ENCODE data around the gene GPRIN3.
A peak's percentile ranks its signal among the peaks of the same experiment; 100 is the strongest.

Gene GPRIN3

DNA sequence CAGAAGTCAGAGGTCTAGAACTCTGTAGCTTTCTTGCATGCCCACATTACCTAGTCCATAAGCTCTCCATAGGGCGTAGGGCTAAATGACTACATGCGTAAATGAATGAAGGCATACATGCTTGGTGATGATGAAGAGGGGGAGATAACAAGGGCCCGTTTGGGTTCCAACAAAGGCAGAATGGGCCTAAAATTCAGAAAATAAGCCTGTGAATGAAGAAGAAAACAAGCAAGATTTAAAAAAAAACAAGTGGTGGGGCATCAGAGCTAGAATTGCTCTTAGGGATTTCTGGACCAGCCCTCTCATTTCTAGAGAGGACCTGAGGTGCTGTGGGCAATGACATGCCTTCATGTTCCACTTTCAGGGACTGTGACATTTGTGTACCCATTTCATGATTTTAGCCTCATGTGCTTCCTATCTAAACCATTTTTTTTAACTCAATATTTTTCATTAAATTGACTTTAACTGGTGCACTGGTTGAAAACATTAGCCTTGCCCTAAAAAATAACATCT, 12.1 kb downstream of the GPRIN3 start:
- H3K4me3 ChIP-seq (ENCODE audit: low read depth, low read length) = no peak overlapping the region
- DNase-seq (ENCODE audit: low read depth) = no peak

- no peak overlapping the region for H3K4me3 ChIP-seq (ENCODE audit: low read depth, low read length)
- DNase-seq (ENCODE audit: low read depth) = no peak
Observed at GRCh38 chr4:89294573-89295269, 12.9 kb downstream of the GPRIN3 start.

DNA sequence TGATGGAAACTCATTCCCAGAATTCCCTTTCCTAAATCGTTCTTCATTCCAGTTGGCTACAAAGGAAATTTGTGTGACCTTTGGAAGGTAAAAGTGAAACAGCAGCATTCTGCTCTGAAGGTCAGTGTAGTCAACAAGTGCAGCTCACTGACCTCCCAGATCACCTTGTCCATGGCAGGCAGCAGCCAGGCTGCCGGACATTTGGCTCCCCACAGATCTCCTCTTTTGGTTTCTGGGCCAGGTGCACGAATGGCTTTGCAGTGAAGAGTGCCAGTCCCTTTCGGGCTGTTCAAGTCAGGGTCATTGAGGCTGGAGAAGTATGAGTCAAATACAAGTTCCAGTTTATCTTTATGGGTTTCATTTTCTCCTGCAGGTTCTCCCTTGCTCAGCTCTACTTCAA, 14.3 kb downstream of the GPRIN3 start:
- H3K4me3 ChIP-seq (ENCODE audit: low read depth, low read length) = no peak overlapping the region
- no peak for DNase-seq (ENCODE audit: low read depth)

DNA sequence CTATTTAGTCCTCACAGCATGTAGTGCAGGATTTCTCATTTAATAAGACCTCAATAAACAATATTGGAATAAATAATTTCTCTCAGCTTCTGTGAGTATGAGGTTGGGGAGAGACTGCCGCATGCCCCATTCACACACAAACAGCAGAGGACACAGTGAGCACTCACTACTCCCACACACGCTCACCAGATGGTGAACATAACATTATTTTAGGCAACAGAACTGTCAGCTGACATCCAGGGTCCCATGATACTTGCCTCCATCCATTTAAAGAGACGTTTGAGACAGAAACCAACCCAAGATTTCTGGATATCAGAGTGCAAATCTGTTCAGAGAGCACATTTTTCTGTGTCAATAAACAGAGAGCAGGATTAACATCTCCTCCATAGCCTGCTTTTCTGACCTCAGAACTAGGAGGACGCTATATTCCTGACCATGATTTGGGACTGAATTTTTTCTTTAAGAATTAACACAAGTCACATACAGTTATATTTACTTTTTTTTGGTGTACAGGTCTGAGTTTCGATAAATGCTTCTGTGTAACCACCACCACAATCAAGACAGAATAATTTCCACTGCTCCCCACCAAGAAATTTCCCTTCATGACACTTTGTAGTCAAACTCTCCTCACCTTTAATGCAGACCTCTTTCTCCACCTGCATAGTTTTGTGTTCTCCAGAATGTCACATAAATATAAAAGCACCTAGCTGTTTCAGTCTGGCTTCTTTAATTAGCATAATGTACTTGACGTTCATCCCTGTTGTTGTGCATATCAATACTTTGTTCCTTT, 16.7 kb downstream of the GPRIN3 start:
- H3K4me3 ChIP-seq (ENCODE audit: low read depth, low read length) = no peak overlapping the region
- no peak for DNase-seq (ENCODE audit: low read depth)

- DNase-seq (ENCODE audit: low read depth) = no peak
- no peak overlapping the region for H3K4me3 ChIP-seq (ENCODE audit: low read depth, low read length)
Observed at GRCh38 chr4:89289312-89289711, 18.3 kb downstream of the GPRIN3 start.

DNA sequence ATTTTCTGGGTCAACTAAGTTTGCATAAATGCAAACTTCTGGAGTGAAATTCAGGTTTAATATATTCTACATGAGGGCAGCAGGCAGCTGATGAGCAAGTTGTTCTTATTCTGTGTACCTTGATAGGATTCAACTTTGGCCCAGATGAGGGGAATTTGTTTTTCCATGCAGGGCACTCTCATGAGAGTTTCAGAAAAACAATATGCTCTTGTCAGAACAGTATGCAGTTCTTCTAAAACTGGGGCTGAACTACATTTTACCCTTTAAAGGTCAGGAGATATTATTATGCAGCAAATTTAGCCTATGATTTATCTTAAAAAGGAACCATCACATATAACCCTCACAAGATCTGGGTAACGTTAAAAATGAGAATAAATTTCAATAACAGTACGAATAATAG, 19.2 kb downstream of the GPRIN3 start:
- no peak overlapping the region for H3K4me3 ChIP-seq (ENCODE audit: low read depth, low read length)
- DNase-seq (ENCODE audit: low read depth) = no peak

- no peak overlapping the region for H3K4me3 ChIP-seq (ENCODE audit: low read depth, low read length)
- no peak for DNase-seq (ENCODE audit: low read depth)
Observed at GRCh38 chr4:89287945-89288344, 19.7 kb downstream of the GPRIN3 start.

GRCh38 chr4:89285745-89286144, 21.9 kb downstream of the GPRIN3 start:
- H3K4me3 ChIP-seq (ENCODE audit: low read depth, low read length) = no peak overlapping the region
- no peak for DNase-seq (ENCODE audit: low read depth)

DNA sequence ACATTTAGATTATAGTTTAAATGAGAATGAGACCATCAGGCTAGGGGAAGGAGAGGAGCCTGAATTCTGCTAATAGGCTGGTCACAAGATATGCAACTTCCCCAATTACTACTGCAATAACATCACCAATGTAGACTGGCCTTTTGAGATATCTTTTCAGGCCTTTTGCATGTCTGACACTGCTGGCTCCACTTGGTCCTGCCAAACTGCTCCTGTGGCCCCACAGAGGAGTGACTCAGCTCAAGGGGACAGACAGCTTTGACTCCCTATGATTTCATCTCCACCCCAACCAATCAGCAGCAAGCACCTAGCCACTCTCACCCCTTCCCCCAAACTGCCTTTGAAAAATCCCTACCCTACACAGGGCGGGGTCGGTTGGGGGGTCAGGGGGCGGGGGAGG, 22.8 kb downstream of the GPRIN3 start:
- no peak overlapping the region for H3K4me3 ChIP-seq (ENCODE audit: low read depth, low read length)
- DNase-seq (ENCODE audit: low read depth) = no peak

DNA sequence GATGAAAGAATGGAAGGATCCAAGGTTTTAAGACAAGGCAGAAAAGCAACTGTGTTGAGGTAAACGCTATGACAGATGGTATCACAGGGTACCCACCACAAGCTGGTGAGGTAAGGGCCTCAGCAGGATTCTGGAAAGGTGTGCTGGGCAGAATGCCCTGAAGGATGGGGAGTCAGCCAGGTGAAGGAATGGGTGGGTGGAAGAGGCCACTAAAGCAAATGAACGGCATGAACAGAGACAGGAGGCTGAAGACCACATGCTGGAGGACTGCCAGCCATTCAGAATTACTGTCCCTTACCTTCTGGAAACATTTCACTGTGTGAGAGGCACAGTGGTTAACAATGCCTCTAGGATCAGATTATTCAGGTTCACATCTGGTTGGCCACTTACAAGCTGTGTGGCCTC, 23.6 kb downstream of the GPRIN3 start:
- DNase-seq (ENCODE audit: low read depth) = no peak
- H3K4me3 ChIP-seq (ENCODE audit: low read depth, low read length) = no peak overlapping the region

DNA sequence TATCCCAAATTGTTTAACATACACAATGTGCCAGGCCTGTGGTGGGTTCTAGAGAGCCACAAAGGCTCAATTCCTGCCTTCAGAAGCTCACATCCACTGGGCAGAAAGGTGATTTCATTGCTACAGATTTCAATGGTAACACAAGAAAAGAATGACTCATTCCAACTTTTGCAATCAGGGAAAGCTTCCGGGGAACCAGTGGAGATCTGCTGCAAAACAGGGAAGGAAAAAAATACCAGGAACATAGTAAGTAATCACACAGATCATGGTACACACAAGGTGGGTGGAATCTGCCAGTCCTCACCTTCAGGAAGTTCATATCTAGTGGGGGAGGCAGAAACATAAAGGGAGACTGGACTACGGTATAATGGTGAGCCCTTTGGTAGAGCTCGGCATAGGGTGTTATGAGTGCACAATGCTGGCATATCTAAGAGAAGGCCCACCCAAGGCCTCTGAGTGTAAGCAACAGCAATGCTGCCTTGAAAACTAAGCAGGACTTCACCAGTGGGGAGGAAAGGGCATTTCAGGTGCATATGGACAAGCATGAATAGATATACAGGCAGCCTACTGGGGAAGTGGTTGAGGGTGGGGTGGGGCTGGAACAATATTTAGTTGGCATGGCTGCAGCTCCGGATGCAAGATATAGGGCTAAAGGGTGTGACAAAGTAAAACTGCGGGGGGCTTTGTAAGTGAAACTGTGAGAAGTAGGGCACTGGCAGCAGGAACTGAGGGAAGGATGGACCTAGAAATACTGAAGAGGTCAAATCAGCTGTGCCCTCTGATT, 24.2 kb downstream of the GPRIN3 start:
- no peak overlapping the region for H3K4me3 ChIP-seq (ENCODE audit: low read depth, low read length)
- peak; percentile 31 for DNase-seq (ENCODE audit: low read depth)

DNA sequence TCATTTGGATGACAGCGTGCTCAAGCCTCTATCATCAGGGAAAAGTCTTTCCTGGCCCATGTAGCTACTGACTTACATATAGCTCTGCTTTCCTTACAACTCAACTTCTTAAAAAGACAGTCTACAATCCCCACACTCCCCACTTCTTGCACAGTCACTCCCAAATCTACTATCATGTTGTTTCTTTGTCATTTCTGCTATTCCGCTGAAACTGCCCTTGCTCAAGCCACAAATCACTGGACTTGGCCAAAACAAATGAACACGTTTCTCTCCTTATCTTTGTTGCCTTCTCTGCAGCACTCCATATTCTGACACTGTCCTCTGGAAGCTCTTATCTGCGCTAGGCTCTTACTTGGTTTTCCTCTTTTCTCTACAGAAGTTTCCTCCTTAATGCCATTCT, 28.2 kb downstream of the GPRIN3 start:
- DNase-seq (ENCODE audit: low read depth) = no peak
- no peak overlapping the region for H3K4me3 ChIP-seq (ENCODE audit: low read depth, low read length)

DNA sequence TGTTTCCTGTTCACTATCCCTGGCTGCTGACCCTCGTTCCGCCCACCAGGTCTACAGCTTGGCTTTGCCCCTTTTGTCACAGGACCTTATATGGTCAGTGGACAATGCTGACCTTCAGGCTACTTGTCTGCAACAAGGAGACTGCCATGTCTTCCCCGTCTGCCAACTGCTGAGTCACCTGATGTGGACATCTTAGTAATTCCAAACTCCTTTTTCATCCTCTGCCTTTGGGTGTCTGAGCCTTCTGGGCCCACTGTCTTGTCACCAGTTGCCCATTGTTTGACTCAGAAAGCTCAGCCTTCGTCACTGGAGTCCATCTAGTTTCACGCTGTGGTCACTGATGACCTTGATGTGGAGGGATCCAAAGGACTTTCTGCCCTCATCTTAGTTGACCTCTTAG, 30.2 kb downstream of the GPRIN3 start:
- DNase-seq (ENCODE audit: low read depth) = no peak
- H3K4me3 ChIP-seq (ENCODE audit: low read depth, low read length) = no peak overlapping the region

GRCh38 chr4:89276296-89276695, 31.3 kb downstream of the GPRIN3 start:
- DNase-seq (ENCODE audit: low read depth) = no peak

GRCh38 chr4:89275587-89275986, 32.0 kb downstream of the GPRIN3 start:
- no peak for DNase-seq (ENCODE audit: low read depth)
- H3K4me3 ChIP-seq (ENCODE audit: low read depth, low read length) = no peak overlapping the region

More at GRCh38 chr4:89276296-89276695, 31.3 kb downstream of the GPRIN3 start:
- H3K4me3 ChIP-seq (ENCODE audit: low read depth, low read length) = no peak overlapping the region

DNA sequence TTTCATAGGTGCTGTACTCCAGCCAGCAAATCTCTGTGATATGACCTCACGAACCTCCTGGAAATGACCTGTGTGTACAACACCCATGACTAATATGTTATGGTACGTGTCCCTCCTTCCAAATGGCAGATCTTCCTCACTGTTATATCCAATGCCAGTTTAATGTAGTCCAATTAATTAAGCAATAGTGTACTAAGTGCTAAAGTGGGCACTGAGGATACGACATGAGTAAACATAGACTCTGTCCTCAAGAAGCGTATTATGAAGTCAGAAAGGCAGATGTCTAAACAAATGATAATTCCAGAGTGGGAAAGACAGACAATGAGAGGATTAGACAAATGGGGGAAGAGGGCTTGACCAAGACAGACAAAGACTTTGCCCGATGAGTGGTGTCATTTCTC, 33.9 kb downstream of the GPRIN3 start:
- no peak for DNase-seq (ENCODE audit: low read depth)
- H3K4me3 ChIP-seq (ENCODE audit: low read depth, low read length) = no peak overlapping the region

GRCh38 chr4:89270792-89271191, 36.8 kb downstream of the GPRIN3 start:
- H3K4me3 ChIP-seq (ENCODE audit: low read depth, low read length) = no peak overlapping the region
- no peak for DNase-seq (ENCODE audit: low read depth)

DNA sequence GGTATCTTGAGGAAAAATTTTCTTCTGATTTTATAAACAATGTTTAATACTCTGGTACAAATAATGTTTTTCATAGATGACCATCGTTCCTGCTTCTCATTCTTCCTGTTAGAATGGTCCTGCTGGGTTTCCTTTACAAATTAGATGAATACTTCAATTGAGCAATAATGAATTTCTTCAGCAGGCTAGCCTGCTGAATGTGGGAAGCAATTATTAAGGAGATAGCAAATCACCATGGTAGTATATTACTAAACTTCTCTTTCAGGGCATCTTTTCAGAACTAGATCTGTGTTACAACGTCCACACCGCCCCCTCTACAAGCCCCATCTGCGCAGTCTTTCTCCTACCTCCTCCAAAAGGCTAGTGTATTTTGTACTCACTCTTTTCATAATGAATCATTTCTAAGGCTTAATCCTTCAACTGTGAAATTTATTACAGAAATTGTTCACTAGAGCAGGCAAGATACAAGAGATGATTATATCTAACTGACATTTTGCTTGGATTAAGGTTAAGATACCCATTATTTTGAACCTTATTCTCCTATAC, 38.4 kb downstream of the GPRIN3 start:
- DNase-seq (ENCODE audit: low read depth) = no peak
- no peak overlapping the region for H3K4me3 ChIP-seq (ENCODE audit: low read depth, low read length)

- peak; percentile 29 for DNase-seq (ENCODE audit: low read depth)
- no peak overlapping the region for H3K4me3 ChIP-seq (ENCODE audit: low read depth, low read length)
Observed at GRCh38 chr4:89268679-89269078, 38.9 kb downstream of the GPRIN3 start.

DNA sequence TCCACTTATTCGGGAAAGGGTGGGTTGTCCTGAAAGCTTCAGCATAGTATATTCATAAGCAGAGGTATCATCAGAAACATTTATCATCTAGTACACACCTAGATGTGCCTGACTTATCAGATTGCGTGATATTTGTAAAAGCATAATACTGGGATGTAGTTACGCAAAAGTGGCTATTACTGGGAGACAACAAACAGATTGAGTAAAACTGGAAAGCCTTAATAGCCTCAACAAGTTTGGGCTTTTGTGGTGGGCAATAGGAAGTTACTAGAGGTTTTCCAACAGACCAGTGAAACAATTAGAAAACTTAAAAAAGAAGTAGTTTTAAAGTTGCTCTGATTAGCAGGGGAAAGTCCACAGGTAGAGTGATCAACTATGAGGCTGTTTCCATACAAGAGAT, 39.8 kb downstream of the GPRIN3 start:
- DNase-seq (ENCODE audit: low read depth) = no peak

More for the DNA sequence above, 39.8 kb downstream of the GPRIN3 start:
- no peak overlapping the region for H3K4me3 ChIP-seq (ENCODE audit: low read depth, low read length)
